Common myeloid progenitor, CD34-positive (primary cell): ENCODE results near the gene DOCK4.

Experiments
- CTCF ChIA-PET: fragments of 350-600 bp; sonication (Branson Sonifier 250); formaldehyde crosslinking; loops from one replicate; lab custom pipeline; 2021; ENCODE audit warnings: antibody characterized with exemption; lab: Charles Lee
- POLR2A ChIA-PET: fragments of 350-600 bp; sonication (Branson Sonifier 250); formaldehyde crosslinking; loops from one replicate; lab custom pipeline; 2021; ENCODE audit warnings: antibody characterized with exemption; lab: Charles Lee
- DNase-seq, 3 donors: peaks; one replicate each; pipeline versions ENCODE4 v3.0.0 to v3.0.0-alpha.2; 2013
- H3K27ac ChIP-seq, 2 experiments: 1 replicate in 1 of 2; 2 replicates in 1 of 2; pipeline ENCODE4 v1.7.0; 2013; ENCODE audit warnings: inconsistent platforms in 2 of 2, low read length in 2 of 2, mild to moderate bottlenecking in 2 of 2, low read depth in 1 of 2, moderate library complexity in 1 of 2; ENCODE audit not compliant: severe bottlenecking in 2 of 2, insufficient read depth in 1 of 2, poor library complexity in 1 of 2
- H3K27me3 ChIP-seq, 5 experiments: replicated peaks in 2 of 5; 1 replicate in 3 of 5; 2 replicates in 2 of 5; pipeline versions ENCODE4 v1.6.1 to v1.7.0; 2013; ENCODE audit warnings: low read length in 4 of 5, mild to moderate bottlenecking in 2 of 5, moderate library complexity in 2 of 5, inconsistent platforms in 1 of 5; ENCODE audit not compliant: insufficient read depth in 5 of 5, control insufficient read depth in 4 of 5
- H3K36me3 ChIP-seq, 4 experiments: 1 replicate in 2 of 4; 2 replicates in 2 of 4; pipeline versions ENCODE4 v1.6.1 to v1.7.0; 2013; ENCODE audit warnings: low read length in 3 of 4, control low read depth in 1 of 4, mild to moderate bottlenecking in 1 of 4; ENCODE audit not compliant: control insufficient read depth in 4 of 4, insufficient read depth in 4 of 4
- H3K4me1 ChIP-seq, 4 experiments: 1 replicate in 3 of 4; 2 replicates in 1 of 4; pipeline versions ENCODE4 v1.6.1 to v1.7.1; 2013; ENCODE audit warnings: low read length in 3 of 4, mild to moderate bottlenecking in 3 of 4, control low read depth in 1 of 4, inconsistent platforms in 1 of 4, moderate library complexity in 1 of 4; ENCODE audit not compliant: control insufficient read depth in 4 of 4, insufficient read depth in 4 of 4; ENCODE audit errors: control extremely low read depth in 1 of 4
- H3K4me3 ChIP-seq, 7 experiments: 1 replicate in 4 of 7; 2 replicates in 3 of 7; pipeline versions ENCODE4 v1.5.1 to v1.7.0; 2013; ENCODE audit warnings: mild to moderate bottlenecking in 7 of 7, low read length in 6 of 7, moderate library complexity in 6 of 7, inconsistent platforms in 2 of 7, low read depth in 2 of 7, control low read depth in 1 of 7; ENCODE audit not compliant: insufficient read depth in 4 of 7, control insufficient read depth in 1 of 7; ENCODE audit errors: extremely low read depth in 1 of 7
- H3K9me3 ChIP-seq, 5 experiments: 1 replicate in 4 of 5; 2 replicates in 1 of 5; pipeline versions ENCODE4 v1.6.1 to v1.7.1; 2013; ENCODE audit warnings: low read length in 4 of 5, mild to moderate bottlenecking in 2 of 5, inconsistent platforms in 1 of 5, low read depth in 1 of 5, moderate library complexity in 1 of 5; ENCODE audit not compliant: control insufficient read depth in 4 of 5, insufficient read depth in 2 of 5; ENCODE audit errors: control extremely low read depth in 1 of 5
- WGBS: methylation state at CpG from one replicate; pipeline ENCODE4 v1.1.5; 2013; ENCODE audit not compliant: insufficient coverage; 5-methylcytosine and 5-hydroxymethylcytosine counted together

The DOCK4 gene

GRCh38 chr7:111894518-111894917 is 311.7 kb downstream of the DOCK4 start:
- WGBS: 80% methylated on average over 1 of the region's 1 CpG
- H3K4me3 ChIP-seq: no peak overlapping the region

GRCh38 chr7:111893190-111893589 is 313.0 kb downstream of the DOCK4 start:
- POLR2A ChIA-PET: no interaction called here
- H3K4me1 ChIP-seq: no peaks in the 10 kb centered on the region
- H3K9me3 ChIP-seq: peaks cover 0 to 2% (median 0%) of the 10 kb centered on the region in 5 experiments
- no peak for DNase-seq
- 97% methylated on average over 3 of the region's 5 CpGs for WGBS
- H3K27ac ChIP-seq: no peak overlapping the region
- no peaks in the 10 kb centered on the region for H3K36me3 ChIP-seq
- no peaks in the 10 kb centered on the region for H3K27me3 ChIP-seq
- CTCF ChIA-PET: interaction anchor here (1.8 kb wide), 1 partner anchor 9 kb away, joined by 6 read pairs; no protein-coding TSS in a partner anchor
- H3K4me3 ChIP-seq: no peak overlapping the region

More at GRCh38 chr7:111894518-111894917, 311.7 kb downstream of the DOCK4 start:
- Histone ChIP-seq H3K36me3 (no peaks in the 10 kb centered on the region), H3K4me1 (no peaks in the 10 kb centered on the region), H3K27me3 (no peaks in the 10 kb centered on the region), H3K27ac (no peak overlapping the region), H3K9me3 (peaks cover 0 to 2% (median 0%) of the 10 kb centered on the region in 5 experiments)
- ChIA-PET POLR2A (no interaction called here), CTCF (no interaction called here)
- no peak for DNase-seq

GRCh38 chr7:111892588-111892987 is 313.6 kb downstream of the DOCK4 start:
- Histone ChIP-seq H3K4me3 (no peak overlapping the region), H3K4me1 (no peaks in the 10 kb centered on the region), H3K9me3 (peaks cover 0 to 2% (median 0%) of the 10 kb centered on the region in 5 experiments), H3K36me3 (no peaks in the 10 kb centered on the region), H3K27ac (no peak overlapping the region), H3K27me3 (no peaks in the 10 kb centered on the region)
- CTCF ChIA-PET: interaction anchor here (0.5 to 1.8 kb wide), 2 partner anchors 9 to 1417 kb away, joined by 3 to 6 read pairs; no protein-coding TSS in a partner anchor
- POLR2A ChIA-PET: no interaction called here
- DNase-seq: no peak
- WGBS: 100% methylated on average over 1 of the region's 3 CpGs

GRCh38 chr7:111887734-111888133 is 318.5 kb downstream of the DOCK4 start:
- Histone ChIP-seq H3K4me3 (no peak overlapping the region), H3K4me1 (no peaks in the 10 kb centered on the region), H3K36me3 (no peaks in the 10 kb centered on the region), H3K27ac (no peak overlapping the region), H3K9me3 (peaks cover 0 to 2% (median 0%) of the 10 kb centered on the region in 5 experiments), H3K27me3 (no peaks in the 10 kb centered on the region)
- ChIA-PET POLR2A (no interaction called here), CTCF (no interaction called here)
- 56% methylated on average over 1 of the region's 1 CpG for WGBS
- DNase-seq: no peak

GRCh38 chr7:111886233-111886632 is 320.0 kb downstream of the DOCK4 start:
- peaks cover 0 to 2% (median 0%) of the 10 kb centered on the region in 5 experiments for H3K9me3 ChIP-seq
- ChIA-PET CTCF (no interaction called here), POLR2A (no interaction called here)
- WGBS: 73% methylated on average over 2 of the region's 2 CpGs
- no peaks in the 10 kb centered on the region for H3K27me3 ChIP-seq
- H3K4me1 ChIP-seq: no peaks in the 10 kb centered on the region
- H3K4me3 ChIP-seq: no peak overlapping the region
- no peak for DNase-seq
- H3K36me3 ChIP-seq: no peaks in the 10 kb centered on the region
- no peak overlapping the region for H3K27ac ChIP-seq

GRCh38 chr7:111883241-111883640 is 323.0 kb downstream of the DOCK4 start:
- H3K4me1 ChIP-seq: no peaks in the 10 kb centered on the region
- ChIA-PET CTCF (interaction anchor here (0.9 to 1.7 kb wide), 2 partner anchors 9 to 17 kb away, joined by 3 to 6 read pairs; no protein-coding TSS in a partner anchor), POLR2A (no interaction called here)
- DNase-seq: no peak
- no peak overlapping the region for H3K4me3 ChIP-seq
- no peak overlapping the region for H3K27ac ChIP-seq
- no peaks in the 10 kb centered on the region for H3K9me3 ChIP-seq
- H3K36me3 ChIP-seq: no peaks in the 10 kb centered on the region
- no peaks in the 10 kb centered on the region for H3K27me3 ChIP-seq

GRCh38 chr7:111878785-111879184 is 327.4 kb downstream of the DOCK4 start:
- Histone ChIP-seq H3K9me3 (no peaks in the 10 kb centered on the region), H3K4me3 (no peak overlapping the region), H3K36me3 (no peaks in the 10 kb centered on the region), H3K27ac (no peak overlapping the region), H3K4me1 (no peaks in the 10 kb centered on the region), H3K27me3 (no peaks in the 10 kb centered on the region)
- ChIA-PET POLR2A (no interaction called here), CTCF (no interaction called here)
- DNase-seq: no peak
